Activated naive CD8-positive, alpha-beta T cell treated with anti-CD3 and anti-CD28 coated beads for 36 hours (primary cell): ENCODE data around the gene CST1. TPM values are rescaled to one million over a fixed set of nuclear protein-coding genes. Genes with fewer than 3 reads are reported as not detected.
"Not testable (repeated sequence)": the region's sequence is repeated elsewhere in the genome, so short reads cannot be mapped to it uniquely, and the experiment has no call there.

Experiments
- DNase-seq: peaks from one replicate; pipeline ENCODE4 v3.0.0; 2021
- H3K27ac Mint-ChIP-seq: one replicate; pipeline ENCODE4 v1.8.0; 2022; ENCODE audit warnings: mild to moderate bottlenecking, moderate library complexity, mixed read lengths
- H3K27me3 Mint-ChIP-seq: one replicate; pipeline ENCODE4 v1.8.0; 2022; ENCODE audit warnings: mild to moderate bottlenecking, mixed read lengths
- H3K36me3 Mint-ChIP-seq: one replicate; pipeline ENCODE4 v1.8.0; 2021; ENCODE audit warnings: mild to moderate bottlenecking, mixed read lengths
- H3K4me1 Mint-ChIP-seq: one replicate; pipeline ENCODE4 v1.8.0; 2021; ENCODE audit warnings: mixed read lengths
- H3K4me3 Mint-ChIP-seq: one replicate; pipeline ENCODE4 v1.8.0; 2022; ENCODE audit warnings: mild to moderate bottlenecking, moderate library complexity, mixed read lengths
- H3K9me3 Mint-ChIP-seq: one replicate; pipeline ENCODE4 v1.8.0; 2022; ENCODE audit warnings: mixed read lengths
- total RNA-seq, 2 experiments: library from RNA; stranded (reverse); gene quantifications; one replicate each; pipeline ENCODE4 v1.2.3, GENCODE V29; 2021

The CST1 gene
- total RNA-seq, 2 experiments from 2014 or later, result not detected

GRCh38 chr20:23766531-23766930 is 15.8 kb upstream of the CST1 start:
- Mint-ChIP-seq H3K9me3 (peaks cover 4% of the 10 kb centered on the region), H3K27me3 (peaks cover 10% of the 10 kb centered on the region), H3K4me3 (no peak overlapping the region), H3K4me1 (no peaks in the 10 kb centered on the region), H3K27ac (no peak overlapping the region), H3K36me3 (no peaks in the 10 kb centered on the region)
- DNase-seq, result no peak

- H3K4me1 Mint-ChIP-seq, result no peaks in the 10 kb centered on the region
- no peak overlapping the region for H3K27ac Mint-ChIP-seq
- no peak for DNase-seq
- H3K4me3 Mint-ChIP-seq, result no peak overlapping the region
- no peaks in the 10 kb centered on the region for H3K36me3 Mint-ChIP-seq
- peaks cover 4% of the 10 kb centered on the region for H3K9me3 Mint-ChIP-seq
- peaks cover 10% of the 10 kb centered on the region for H3K27me3 Mint-ChIP-seq
These were observed 14.8 kb upstream of the CST1 start for GRCh38 chr20:23765578-23765977.

- H3K4me1 Mint-ChIP-seq, DNase-seq, H3K27ac Mint-ChIP-seq, H3K9me3 Mint-ChIP-seq, H3K36me3 Mint-ChIP-seq, H3K4me3 Mint-ChIP-seq: not testable (repeated sequence)
- H3K27me3 Mint-ChIP-seq, result peaks cover 10% of the 10 kb centered on the region
These were observed 13.9 kb upstream of the CST1 start for GRCh38 chr20:23764630-23765029.

- no peaks in the 10 kb centered on the region for H3K36me3 Mint-ChIP-seq
- DNase-seq, result no peak
- H3K27ac Mint-ChIP-seq, result no peak overlapping the region
- H3K9me3 Mint-ChIP-seq, result peaks cover 4% of the 10 kb centered on the region
- H3K27me3 Mint-ChIP-seq, result peaks cover 10% of the 10 kb centered on the region
- H3K4me3 Mint-ChIP-seq, result no peak overlapping the region
- no peaks in the 10 kb centered on the region for H3K4me1 Mint-ChIP-seq
These were observed 12.6 kb upstream of the CST1 start for GRCh38 chr20:23763345-23763744.

- H3K4me1 Mint-ChIP-seq, result no peaks in the 10 kb centered on the region
- no peaks in the 10 kb centered on the region for H3K36me3 Mint-ChIP-seq
- no peak overlapping the region for H3K4me3 Mint-ChIP-seq
- no peaks in the 10 kb centered on the region for H3K9me3 Mint-ChIP-seq
- DNase-seq, result no peak
- peaks cover 5% of the 10 kb centered on the region for H3K27me3 Mint-ChIP-seq
- no peak overlapping the region for H3K27ac Mint-ChIP-seq
These were observed 8.7 kb upstream of the CST1 start for GRCh38 chr20:23759306-23759940.

- not testable (repeated sequence) for H3K27me3 Mint-ChIP-seq, H3K27ac Mint-ChIP-seq, H3K36me3 Mint-ChIP-seq, H3K9me3 Mint-ChIP-seq, DNase-seq, H3K4me1 Mint-ChIP-seq, H3K4me3 Mint-ChIP-seq
These were observed 6.1 kb upstream of the CST1 start for GRCh38 chr20:23756792-23757191.

- H3K27ac Mint-ChIP-seq, H3K9me3 Mint-ChIP-seq, H3K4me3 Mint-ChIP-seq, DNase-seq, H3K27me3 Mint-ChIP-seq, H3K36me3 Mint-ChIP-seq, H3K4me1 Mint-ChIP-seq: not testable (repeated sequence)
These were observed 4.4 kb upstream of the CST1 start for GRCh38 chr20:23755131-23755611.

GRCh38 chr20:23754731-23755130 is 4.0 kb upstream of the CST1 start:
- no peaks in the 10 kb centered on the region for H3K36me3 Mint-ChIP-seq
- no peak overlapping the region for H3K27ac Mint-ChIP-seq
- no peaks in the 10 kb centered on the region for H3K9me3 Mint-ChIP-seq
- H3K4me1 Mint-ChIP-seq, result no peaks in the 10 kb centered on the region
- DNase-seq, result no peak
- H3K27me3 Mint-ChIP-seq, result no peaks in the 10 kb centered on the region
- H3K4me3 Mint-ChIP-seq, result no peak overlapping the region

- Mint-ChIP-seq H3K9me3 (no peaks in the 10 kb centered on the region), H3K4me1 (no peaks in the 10 kb centered on the region), H3K27me3 (no peaks in the 10 kb centered on the region), H3K4me3 (no peak overlapping the region), H3K36me3 (no peaks in the 10 kb centered on the region), H3K27ac (no peak overlapping the region)
- no peak for DNase-seq
These were observed 2.9 kb upstream of the CST1 start for GRCh38 chr20:23753589-23753988.

- no peaks in the 10 kb centered on the region for H3K9me3 Mint-ChIP-seq
- no peak for DNase-seq
- no peak overlapping the region for H3K27ac Mint-ChIP-seq
- H3K27me3 Mint-ChIP-seq, result no peaks in the 10 kb centered on the region
- H3K36me3 Mint-ChIP-seq, result no peaks in the 10 kb centered on the region
- H3K4me1 Mint-ChIP-seq, result no peaks in the 10 kb centered on the region
- no peak overlapping the region for H3K4me3 Mint-ChIP-seq
These were observed 2.4 kb upstream of the CST1 start for GRCh38 chr20:23753194-23753548.

GRCh38 chr20:23752481-23753193 is 1.9 kb upstream of the CST1 start:
- Mint-ChIP-seq H3K4me3 (no peak overlapping the region), H3K27me3 (no peaks in the 10 kb centered on the region), H3K4me1 (no peaks in the 10 kb centered on the region), H3K27ac (no peak overlapping the region), H3K9me3 (no peaks in the 10 kb centered on the region), H3K36me3 (no peaks in the 10 kb centered on the region)
- no peak for DNase-seq

GRCh38 chr20:23752019-23752418 is 1.3 kb upstream of the CST1 start:
- Mint-ChIP-seq H3K27me3 (no peaks in the 10 kb centered on the region), H3K27ac (no peak overlapping the region), H3K4me1 (no peaks in the 10 kb centered on the region), H3K9me3 (no peaks in the 10 kb centered on the region), H3K36me3 (no peaks in the 10 kb centered on the region), H3K4me3 (no peak overlapping the region)
- DNase-seq, result no peak

GRCh38 chr20:23749746-23750145 is 989 bp downstream of the CST1 start:
- Mint-ChIP-seq H3K36me3 (no peaks in the 10 kb centered on the region), H3K9me3 (no peaks in the 10 kb centered on the region), H3K27ac (no peak overlapping the region), H3K27me3 (no peaks in the 10 kb centered on the region), H3K4me1 (no peaks in the 10 kb centered on the region), H3K4me3 (no peak overlapping the region)
- no peak for DNase-seq

- not testable (repeated sequence) for H3K27me3 Mint-ChIP-seq, H3K27ac Mint-ChIP-seq, H3K36me3 Mint-ChIP-seq, DNase-seq, H3K4me3 Mint-ChIP-seq, H3K4me1 Mint-ChIP-seq, H3K9me3 Mint-ChIP-seq
These were observed 1.8 kb downstream of the CST1 start for GRCh38 chr20:23748975-23749374.

- H3K4me1 Mint-ChIP-seq, H3K36me3 Mint-ChIP-seq, H3K9me3 Mint-ChIP-seq, H3K27me3 Mint-ChIP-seq, H3K4me3 Mint-ChIP-seq, DNase-seq, H3K27ac Mint-ChIP-seq: not testable (repeated sequence)
These were observed 3.2 kb downstream of the CST1 start for GRCh38 chr20:23747551-23747950.

GRCh38 chr20:23747092-23747491 is 3.6 kb downstream of the CST1 start:
- H3K4me3 Mint-ChIP-seq, H3K27ac Mint-ChIP-seq, H3K27me3 Mint-ChIP-seq, DNase-seq, H3K4me1 Mint-ChIP-seq, H3K36me3 Mint-ChIP-seq, H3K9me3 Mint-ChIP-seq: not testable (repeated sequence)
